NCI-H526 treated with DMSO at 0.1 percent for 48 hours (cell line): Measurements from ENCODE around the gene CEP104.
A peak's percentile ranks its signal among the peaks of the same experiment; 100 is the strongest.

Source experiments
- DNase-seq: peaks from one replicate; lab custom pipeline; 2025; lab: John Stamatoyannopoulos, UW

Gene CEP104

DNA sequence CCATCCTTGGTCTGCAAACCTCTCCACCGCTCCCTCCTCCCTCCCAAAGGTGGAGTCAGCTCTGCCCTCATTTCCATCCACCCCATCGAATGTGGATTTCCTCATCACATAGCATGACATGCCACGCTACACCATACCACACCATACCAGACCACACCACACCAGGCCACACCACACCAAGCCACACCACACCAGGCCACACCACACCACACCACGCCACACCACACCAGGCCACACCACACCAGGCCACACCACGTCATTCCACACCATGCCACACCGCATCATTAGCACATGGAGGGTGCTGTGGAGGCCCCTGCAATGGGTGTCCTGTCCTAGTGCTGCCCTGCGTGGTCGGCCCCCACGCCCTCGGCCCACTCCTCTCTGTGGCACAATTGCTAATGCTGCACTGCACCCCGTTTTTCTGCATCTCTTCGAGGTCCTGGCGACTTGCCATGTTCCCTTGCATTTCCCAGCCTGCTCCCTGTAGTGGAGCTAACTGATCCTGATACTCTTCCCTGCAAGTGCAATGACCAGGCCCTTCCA is 11.5 kb upstream of the CEP104 start:
- DNase-seq: no peak

DNA sequence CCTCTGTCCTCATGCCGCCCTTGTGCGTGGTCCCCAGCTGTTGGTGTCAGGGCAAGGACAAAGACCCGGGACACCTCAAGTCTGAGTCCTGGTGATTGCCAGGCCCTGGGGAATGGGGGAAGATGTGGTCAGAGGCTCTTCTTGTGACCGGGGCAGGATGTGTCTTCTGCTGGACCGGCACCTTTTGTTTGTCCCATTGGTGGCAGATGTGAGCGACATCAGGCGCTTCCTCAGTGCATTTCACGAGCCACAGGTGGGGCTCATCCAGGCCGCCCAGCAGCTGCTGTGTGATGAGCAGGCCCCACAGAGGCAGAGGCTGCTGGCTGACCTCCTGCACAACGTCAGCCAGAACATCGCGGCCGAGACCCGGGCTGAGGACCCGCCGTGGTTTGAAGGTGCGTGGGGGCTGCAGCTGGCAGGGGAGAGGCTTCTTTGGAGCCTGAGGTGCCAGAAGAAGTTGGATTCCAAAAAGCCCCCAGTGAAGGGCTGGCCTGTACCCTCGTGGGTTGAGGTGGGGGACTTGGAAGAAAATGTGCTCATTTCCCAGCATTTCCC is 8.7 kb upstream of the CEP104 start:
- no peak for DNase-seq

- DNase-seq: no peak
These were observed 7.9 kb upstream of the CEP104 start for GRCh38 chr1:3864884-3865283.

- DNase-seq: no peak
These were observed 6.4 kb upstream of the CEP104 start for GRCh38 chr1:3863231-3863935.

DNA sequence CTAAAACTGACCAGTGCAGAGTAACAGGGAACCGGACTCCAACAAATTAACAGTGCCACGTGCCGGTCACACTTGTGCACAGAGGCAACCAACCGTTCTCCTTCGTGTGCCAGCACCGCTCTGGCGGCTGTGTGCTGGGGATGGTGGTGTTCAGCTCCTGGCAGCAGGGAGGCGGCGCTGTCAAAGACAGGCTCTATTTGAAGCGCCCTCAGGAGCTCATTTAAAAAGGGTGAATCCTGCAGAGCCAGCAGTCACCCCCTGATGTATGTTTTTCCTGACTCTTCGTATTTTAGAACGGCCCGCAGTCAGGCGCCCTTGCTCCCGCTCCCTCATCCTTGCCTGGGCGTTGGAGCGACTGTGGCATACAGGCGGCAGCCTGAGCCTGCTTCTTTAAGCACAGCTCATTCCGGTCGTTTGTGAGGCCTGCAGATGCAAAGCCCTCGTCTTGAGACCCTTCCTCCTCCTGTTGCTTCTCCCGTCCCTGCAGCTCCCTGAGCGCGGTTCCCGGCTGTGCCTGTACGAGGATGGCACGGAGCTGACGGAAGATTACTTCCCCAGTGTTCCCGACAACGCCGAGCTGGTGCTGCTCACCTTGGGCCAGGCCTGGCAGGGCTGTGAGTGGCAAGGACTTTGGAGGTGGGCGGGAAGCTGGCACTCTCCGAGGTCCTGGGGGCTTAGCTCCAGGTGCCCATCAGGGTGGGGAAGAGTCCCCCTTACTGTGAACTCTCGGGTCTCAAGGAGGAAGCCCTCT is 1.4 kb upstream of the CEP104 start:
- DNase-seq: peak; percentile 3

DNA sequence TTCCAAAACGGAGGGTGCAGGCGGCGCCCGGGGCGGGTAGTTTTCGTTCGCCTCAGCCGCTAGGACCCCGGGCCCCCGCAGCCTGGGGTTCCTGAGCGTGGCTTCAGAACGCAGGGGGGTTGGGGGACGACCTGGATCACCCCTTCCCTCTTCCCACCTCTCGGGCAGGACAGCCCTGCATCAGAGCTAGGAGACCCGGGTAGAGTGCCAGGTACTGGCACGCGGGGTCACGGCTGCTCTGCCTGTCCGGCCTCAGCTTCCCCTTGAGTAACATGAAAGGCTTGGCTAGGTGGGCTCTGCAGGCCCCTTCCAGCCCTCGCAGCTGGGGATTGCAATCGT is 749 bp upstream of the CEP104 start:
- DNase-seq: no peak

DNA sequence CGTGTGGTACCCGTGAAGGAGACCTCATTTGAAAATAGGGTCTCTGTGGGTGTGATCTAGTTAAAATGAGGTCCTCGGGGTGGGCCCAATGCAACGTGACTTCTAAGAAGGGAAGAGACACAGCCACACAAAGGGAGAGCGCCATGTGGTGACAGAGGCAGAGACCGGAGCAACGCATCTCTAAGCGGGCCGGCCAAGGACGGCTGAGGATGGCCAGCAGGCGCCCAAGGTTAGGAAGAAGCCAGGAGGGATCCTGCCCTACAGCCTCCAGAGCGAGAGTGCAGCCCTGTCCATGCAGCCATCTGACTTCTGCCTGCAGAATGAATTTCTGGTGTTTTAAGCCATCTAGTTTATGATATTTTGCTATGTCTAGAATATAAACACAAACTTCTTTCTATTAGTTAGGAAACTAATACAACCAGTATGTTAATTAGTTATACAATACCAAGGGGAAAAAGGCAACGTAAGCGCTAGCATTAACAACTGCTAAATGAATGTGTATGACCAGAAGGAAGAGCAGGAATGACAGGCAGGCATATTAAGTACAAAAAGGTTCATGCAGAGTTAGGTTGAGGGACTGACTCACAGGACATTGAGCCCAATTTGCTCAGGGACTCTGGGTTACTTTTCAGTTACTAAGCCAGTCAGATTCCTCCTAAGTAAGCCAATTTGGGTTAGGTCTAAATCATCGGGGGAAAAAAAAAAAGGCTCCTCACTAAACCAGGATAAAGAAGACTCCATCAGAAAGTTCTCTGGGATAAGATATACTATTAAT is 4.1 kb downstream of the CEP104 start:
- DNase-seq: no peak

GRCh38 chr1:3852091-3852490 is 4.9 kb downstream of the CEP104 start:
- no peak for DNase-seq

GRCh38 chr1:3851292-3851691 is 5.7 kb downstream of the CEP104 start:
- no peak for DNase-seq

GRCh38 chr1:3850857-3851256 is 6.2 kb downstream of the CEP104 start:
- DNase-seq: no peak

GRCh38 chr1:3847081-3847480 is 9.9 kb downstream of the CEP104 start:
- DNase-seq: no peak

DNA sequence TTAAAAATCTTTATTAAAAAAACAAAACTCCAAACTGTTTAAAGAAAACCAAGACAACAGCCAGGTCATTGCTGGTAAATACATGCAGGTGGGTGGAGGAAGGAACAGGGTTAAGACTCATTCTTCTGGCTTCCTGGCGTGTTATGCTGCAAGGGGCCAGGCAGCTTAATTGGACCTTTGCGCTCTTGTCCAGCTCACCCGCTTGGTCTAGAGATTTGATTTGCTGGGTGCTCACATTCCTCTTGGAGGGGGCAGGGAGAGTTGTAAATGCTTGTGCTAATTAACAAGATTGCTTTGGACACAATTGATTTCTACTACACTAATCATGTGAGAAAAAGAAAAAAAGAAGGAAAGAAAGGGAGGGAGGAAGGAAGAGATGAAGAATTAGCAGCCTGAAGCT is 10.5 kb downstream of the CEP104 start:
- DNase-seq: no peak

DNA sequence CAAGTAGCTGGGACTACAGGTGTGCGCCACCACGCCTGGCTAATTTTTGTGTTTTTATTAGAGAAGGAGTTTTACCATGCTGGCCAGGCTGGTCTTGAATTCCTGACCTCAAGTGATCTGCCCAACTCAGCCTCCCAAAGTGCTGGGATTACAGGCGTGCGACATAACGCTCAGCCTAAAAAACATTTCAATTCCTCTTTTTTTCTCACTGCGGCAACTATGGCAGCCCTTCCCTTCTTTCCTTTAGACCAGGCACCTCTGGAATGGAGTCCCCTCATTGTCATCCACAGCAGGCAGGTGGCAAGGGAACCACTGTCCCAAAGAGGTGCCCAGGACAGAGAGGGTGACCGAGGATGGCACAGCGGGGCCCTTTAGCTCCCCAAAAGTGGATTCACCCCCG is 14.1 kb downstream of the CEP104 start:
- no peak for DNase-seq

GRCh38 chr1:3841491-3841890 is 15.5 kb downstream of the CEP104 start:
- no peak for DNase-seq

DNA sequence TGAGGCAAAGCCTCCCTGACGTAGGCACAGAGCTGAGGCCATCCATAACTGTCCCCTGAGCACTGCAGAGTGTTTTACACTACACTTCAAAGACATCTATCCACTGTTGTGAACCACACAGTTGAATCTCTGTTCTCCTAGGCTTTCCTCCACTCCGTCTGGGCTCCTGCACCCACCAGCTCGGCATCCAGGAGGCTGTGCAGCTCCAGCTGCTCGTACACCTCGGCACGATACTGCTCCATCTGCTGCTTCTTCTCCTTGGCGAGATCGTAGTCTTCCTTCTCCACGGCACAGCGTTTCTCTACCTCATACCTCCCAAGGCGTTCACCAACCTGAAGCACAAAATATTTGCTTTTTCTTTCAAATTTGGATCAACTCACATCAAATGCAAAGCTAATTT is 18.2 kb downstream of the CEP104 start:
- no peak for DNase-seq

- DNase-seq: no peak
These were observed 19.3 kb downstream of the CEP104 start for GRCh38 chr1:3837685-3838084.

DNA sequence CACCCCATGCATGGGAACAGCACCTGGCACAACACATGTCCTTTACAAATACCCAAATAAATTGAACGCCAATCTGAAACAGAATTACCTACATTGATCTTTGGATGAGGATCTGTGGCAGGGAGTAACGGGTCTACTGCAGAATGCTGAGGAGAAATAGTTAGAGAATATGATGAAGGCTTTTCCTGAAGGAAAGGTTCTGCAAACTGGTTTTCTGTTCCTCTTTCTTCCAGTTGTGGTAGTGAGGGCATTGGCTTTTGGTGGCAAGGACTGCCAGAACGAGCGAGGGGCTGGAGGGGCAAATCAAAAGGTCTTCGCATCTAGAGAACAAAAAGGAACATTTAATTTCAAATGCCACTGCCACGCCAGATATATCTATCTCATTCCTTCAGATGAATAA is 19.8 kb downstream of the CEP104 start:
- DNase-seq: no peak

GRCh38 chr1:3836421-3836820 is 20.6 kb downstream of the CEP104 start:
- no peak for DNase-seq

GRCh38 chr1:3834701-3835100 is 22.3 kb downstream of the CEP104 start:
- DNase-seq: no peak

GRCh38 chr1:3831689-3832088 is 25.3 kb downstream of the CEP104 start:
- DNase-seq: no peak

DNA sequence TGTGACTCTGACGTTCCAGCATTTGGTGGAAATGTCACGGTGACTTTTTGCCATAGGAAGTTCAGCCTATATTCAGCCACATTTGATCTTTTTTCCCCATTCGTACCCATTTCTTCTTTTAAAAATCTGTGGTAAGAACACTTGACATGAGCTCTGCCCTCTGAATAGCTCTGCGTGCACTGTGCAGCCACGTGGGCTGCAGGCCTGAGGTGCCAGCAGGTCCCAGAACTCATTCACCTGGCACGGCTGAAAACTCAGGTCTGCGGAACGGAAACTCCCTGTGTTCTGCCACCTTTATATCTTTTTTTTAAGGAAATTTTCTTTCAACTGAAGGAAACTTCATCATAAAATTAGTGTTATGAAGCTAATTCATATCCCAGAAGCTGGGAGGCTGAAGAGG is 28.6 kb downstream of the CEP104 start:
- DNase-seq: no peak

GRCh38 chr1:3827813-3828307 is 29.2 kb downstream of the CEP104 start:
- DNase-seq: no peak
